Esophagus muscularis mucosa (tissue), 4 donors: ENCODE results near the gene UFC1. TPM values are rescaled to one million over a fixed set of nuclear protein-coding genes. Genes with fewer than 3 reads are reported as not detected.
A peak's percentile ranks its signal among the peaks of the same experiment; 100 is the strongest.

Experiments
- DNase-seq: peaks from one replicate; pipeline ENCODE4 v3.0.0-alpha.2; 2017; ENCODE audit errors: extremely low spot score
- H3K27ac ChIP-seq, 4 donors: fragments of 200-600 bp; sonication (generic); replicated peaks in 1 of 4; 1 replicate in 3 of 4; 2 replicates in 1 of 4; pipeline ENCODE4 v1.5.1; 2016 to 2019; ENCODE audit warnings: mild to moderate bottlenecking in 1 of 4
- H3K27me3 ChIP-seq, 4 donors: fragments of 200-600 bp; sonication (generic); one replicate each; pipeline versions ENCODE4 v1.5.1 to v1.6.0; 2016 to 2019
- H3K36me3 ChIP-seq, 4 donors: fragments of 200-600 bp; sonication (generic); one replicate each; pipeline ENCODE4 v1.5.1; 2016 to 2019
- H3K4me1 ChIP-seq, 4 donors: fragments of 200-600 bp; sonication (generic); one replicate each; pipeline ENCODE4 v1.5.1; 2016 to 2019
- H3K4me3 ChIP-seq, 4 donors: fragments of 200-600 bp; sonication (generic); 1 replicate in 2 of 4; 2 replicates in 2 of 4; pipeline ENCODE4 v1.5.1; 2016 to 2019; ENCODE audit warnings: mild to moderate bottlenecking in 4 of 4, moderate library complexity in 1 of 4
- H3K9me3 ChIP-seq, 4 donors: fragments of 200-600 bp; sonication (generic); 1 replicate in 3 of 4; 2 replicates in 1 of 4; pipeline ENCODE4 v1.5.1; 2016 to 2019
- CTCF ChIP-seq, 3 experiments: fragments of 200-600 bp in 2 of 3; fragments of 450-650 bp in 1 of 3; sonication (generic) in 2 of 3; IDR thresholded peaks; one replicate each; pipeline ENCODE4 v1.5.1; 2017 to 2019; ENCODE audit warnings: antibody characterized with exemption in 3 of 3, mild to moderate bottlenecking in 2 of 3, moderate library complexity in 1 of 3
- EP300 ChIP-seq: sonication (generic); formaldehyde crosslinking; IDR thresholded peaks from one replicate; pipeline ENCODE4 v1.6.1; 2017; ENCODE audit warnings: antibody characterized with exemption
- POLR2A ChIP-seq: fragments of 450-650 bp; IDR thresholded peaks from one replicate; pipeline ENCODE4 v1.6.1; 2017; ENCODE audit warnings: antibody characterized with exemption, moderate library complexity, mild to moderate bottlenecking, low read depth
- POLR2AphosphoS5 ChIP-seq, 2 donors: sonication (generic); formaldehyde crosslinking; IDR thresholded peaks; one replicate each; pipeline ENCODE4 v1.6.1; 2017; ENCODE audit warnings: antibody characterized with exemption in 2 of 2
- WGBS: methylation state at CpG from one replicate; pipeline ENCODE4 v1.1.5; 2018; 5-methylcytosine and 5-hydroxymethylcytosine counted together
- intact Hi-C: fragments of 100-400 bp; cut with DNase I; formaldehyde crosslinking; loops from one replicate; pipeline ENCODE4 v1.15.1; 2023
- total RNA-seq, 4 donors: library from RNA; depleted of rRNA; stranded (reverse); fragments of >200 nt; gene quantifications; one replicate each; pipeline versions ENCODE4 v1.1.0 to v1.2.1, GENCODE V29; 2016

The UFC1 gene
- total RNA-seq, 4 donors from 2014 or later = 62.8 to 86.1 (median 71.6) TPM

- WGBS = 90% methylated on average over 7 of the region's 21 CpGs
- peaks cover 0 to 67% (median 23%) of the 10 kb centered on the region in 4 donors for H3K36me3 ChIP-seq
- H3K27me3 ChIP-seq = no peaks in the 10 kb centered on the region
- H3K27ac ChIP-seq = peak overlapping the region in 2 of 4 donors; percentile 6 to 12
- TF ChIP-seq POLR2A = no peak
- TF ChIP-seq CTCF (IDR thresholded peaks at IDR 0.05) = peak in 1 of 3 experiments; percentile 9
- no peak for TF ChIP-seq POLR2AphosphoS5 (IDR thresholded peaks at IDR 0.05)
- no peak for TF ChIP-seq EP300
- intact Hi-C loops = loop anchor here (10.0 kb wide), 1 partner anchor 191 kb away; no protein-coding TSS in a partner anchor
- no peak for DNase-seq
- no peaks in the 10 kb centered on the region for H3K9me3 ChIP-seq
- peak overlapping the region in 1 of 4 donors; percentile 25 for H3K4me3 ChIP-seq
- H3K4me1 ChIP-seq = peaks cover 13 to 68% (median 54%) of the 10 kb centered on the region in 4 donors
Observed at GRCh38 chr1:161193561-161194235, 39.9 kb downstream of the UFC1 start.

GRCh38 chr1:161195171-161195570 lies 41.4 kb downstream of the UFC1 start:
- Histone ChIP-seq H3K27me3 (no peaks in the 10 kb centered on the region), H3K4me3 (peak overlapping the region in 2 of 4 donors; percentile 48 to 57), H3K36me3 (peaks cover 0 to 67% (median 23%) of the 10 kb centered on the region in 4 donors), H3K27ac (peak overlapping the region in 1 of 4 donors; percentile 95), H3K4me1 (peaks cover 24 to 83% (median 69%) of the 10 kb centered on the region in 4 donors), H3K9me3 (no peaks in the 10 kb centered on the region)
- 73% methylated on average over 4 of the region's 4 CpGs for WGBS
- intact Hi-C loops = loop anchor here (10.0 kb wide), 1 partner anchor 190 kb away; no protein-coding TSS in a partner anchor
- no peak for TF ChIP-seq POLR2A
- TF ChIP-seq POLR2AphosphoS5 (IDR thresholded peaks at IDR 0.05) = no peak
- no peak for TF ChIP-seq EP300
- no peak for TF ChIP-seq CTCF (IDR thresholded peaks at IDR 0.05)
- DNase-seq = no peak

- peaks cover 34 to 85% (median 78%) of the 10 kb centered on the region in 4 donors for H3K4me1 ChIP-seq
- no peaks in the 10 kb centered on the region for H3K9me3 ChIP-seq
- TF ChIP-seq CTCF (IDR thresholded peaks at IDR 0.05) = no peak
- no peak for TF ChIP-seq POLR2AphosphoS5 (IDR thresholded peaks at IDR 0.05)
- no peak for TF ChIP-seq EP300
- TF ChIP-seq POLR2A = no peak
- H3K4me3 ChIP-seq = peak overlapping the region in 3 of 4 donors; percentile 44 to 57 (median 48)
- peak overlapping the region in 3 of 4 donors; percentile 92 to 95 (median 94) for H3K27ac ChIP-seq
- H3K36me3 ChIP-seq = peaks cover 0 to 57% (median 20%) of the 10 kb centered on the region in 4 donors
- intact Hi-C loops = loop anchor here (10.0 kb wide), 1 partner anchor 189 kb away; no protein-coding TSS in a partner anchor
- 89% methylated on average over 7 of the region's 7 CpGs for WGBS
- DNase-seq = no peak
- no peaks in the 10 kb centered on the region for H3K27me3 ChIP-seq
Observed at GRCh38 chr1:161196111-161196510, 42.3 kb downstream of the UFC1 start.

GRCh38 chr1:161196521-161197451 lies 43.0 kb downstream of the UFC1 start:
- peaks cover 0 to 51% (median 13%) of the 10 kb centered on the region in 4 donors for H3K36me3 ChIP-seq
- 53% methylated on average over 22 of the region's 27 CpGs for WGBS
- H3K4me1 ChIP-seq = peaks cover 36 to 91% (median 84%) of the 10 kb centered on the region in 4 donors
- intact Hi-C loops = loop anchor here (10.0 kb wide), 1 partner anchor 188 kb away; no protein-coding TSS in a partner anchor
- H3K27ac ChIP-seq = peak overlapping the region; percentile 92 to 95 (median 94)
- no peak for TF ChIP-seq CTCF (IDR thresholded peaks at IDR 0.05)
- no peak for TF ChIP-seq POLR2A
- no peak for TF ChIP-seq EP300
- peak; percentile 24 to 47 for TF ChIP-seq POLR2AphosphoS5 (IDR thresholded peaks at IDR 0.05)
- no peak for DNase-seq
- H3K4me3 ChIP-seq = peak overlapping the region; percentile 44 to 57 (median 46)
- no peaks in the 10 kb centered on the region for H3K9me3 ChIP-seq
- no peaks in the 10 kb centered on the region for H3K27me3 ChIP-seq
